NCI-H82 (cell line): Measurements from ENCODE around the gene KCTD11.
"Not testable (repeated sequence)": the region's sequence is repeated elsewhere in the genome, so short reads cannot be mapped to it uniquely, and the experiment has no call there.

Experiments
- DNase-seq: peaks from one replicate; lab custom pipeline; 2025; lab: John Stamatoyannopoulos, UW

Gene KCTD11

GRCh38 chr17:7322520-7323194 is 29.3 kb upstream of the KCTD11 start:
- DNase-seq, result no peak

- peak; percentile 64 for DNase-seq
These were observed 28.1 kb upstream of the KCTD11 start for GRCh38 chr17:7323731-7324437.

- DNase-seq, result no peak
These were observed 27.6 kb upstream of the KCTD11 start for GRCh38 chr17:7324438-7324779.

GRCh38 chr17:7325031-7325528 is 26.9 kb upstream of the KCTD11 start:
- no peak for DNase-seq

- no peak for DNase-seq
These were observed 25.8 kb upstream of the KCTD11 start for GRCh38 chr17:7326186-7326585.

- DNase-seq, result no peak
These were observed 24.9 kb upstream of the KCTD11 start for GRCh38 chr17:7327056-7327455.

GRCh38 chr17:7327501-7327900 is 24.5 kb upstream of the KCTD11 start:
- DNase-seq, result no peak

- no peak for DNase-seq
These were observed 24.0 kb upstream of the KCTD11 start for GRCh38 chr17:7328009-7328408.

- DNase-seq, result no peak
These were observed 23.1 kb upstream of the KCTD11 start, which contains the start of gene NEURL4 for GRCh38 chr17:7328840-7329373. TSS of gene NEURL4 (minus strand) at chr17:7329335. CDS start at chr17:7329312, 23 bp downstream.

GRCh38 chr17:7329374-7329996 is 22.5 kb upstream of the KCTD11 start:
- peak; percentile 100 for DNase-seq

GRCh38 chr17:7329997-7330637 is 21.8 kb upstream of the KCTD11 start:
- peak; percentile 94 for DNase-seq

GRCh38 chr17:7330638-7331015 is 21.3 kb upstream of the KCTD11 start:
- DNase-seq, result no peak

GRCh38 chr17:7332111-7332510 is 19.9 kb upstream of the KCTD11 start:
- no peak for DNase-seq

- DNase-seq, result not testable (repeated sequence)
These were observed 19.3 kb upstream of the KCTD11 start for GRCh38 chr17:7332600-7333069.

- no peak for DNase-seq
These were observed 16.9 kb upstream of the KCTD11 start for GRCh38 chr17:7334938-7335538.

- not testable (repeated sequence) for DNase-seq
These were observed 16.2 kb upstream of the KCTD11 start for GRCh38 chr17:7335765-7336164.

- DNase-seq, result no peak
These were observed 15.5 kb upstream of the KCTD11 start, which contains the start of gene ACAP1 for GRCh38 chr17:7336240-7337175. TSS of gene ACAP1 (plus strand) at chr17:7336529. CDS start at chr17:7336735, 206 bp downstream.

GRCh38 chr17:7337600-7337999 is 14.4 kb upstream of the KCTD11 start:
- DNase-seq, result not testable (repeated sequence)

- DNase-seq, result no peak
These were observed 11.8 kb upstream of the KCTD11 start for GRCh38 chr17:7340179-7340578.

- DNase-seq, result no peak
These were observed 10.1 kb upstream of the KCTD11 start for GRCh38 chr17:7341842-7342241.
